GM18505 (cell line): ENCODE data around the gene RERE.
"Not testable (repeated sequence)": the region's sequence is repeated elsewhere in the genome, so short reads cannot be mapped to it uniquely, and the experiment has no call there.

Experiments
- ATAC-seq: cut with Tn5 transposase; IDR thresholded peaks from one replicate; pipeline ENCODE4 v1.9.1; 2021; ENCODE audit not compliant: unreplicated experiment
- POLR2A ChIP-seq: IDR thresholded peaks from 4 replicates; pipeline ENCODE4 v1.6.1; 2011; ENCODE audit warnings: borderline replicate concordance; ENCODE audit not compliant: insufficient read depth, insufficient read length; ENCODE audit errors: extremely low read depth

Gene RERE

DNA sequence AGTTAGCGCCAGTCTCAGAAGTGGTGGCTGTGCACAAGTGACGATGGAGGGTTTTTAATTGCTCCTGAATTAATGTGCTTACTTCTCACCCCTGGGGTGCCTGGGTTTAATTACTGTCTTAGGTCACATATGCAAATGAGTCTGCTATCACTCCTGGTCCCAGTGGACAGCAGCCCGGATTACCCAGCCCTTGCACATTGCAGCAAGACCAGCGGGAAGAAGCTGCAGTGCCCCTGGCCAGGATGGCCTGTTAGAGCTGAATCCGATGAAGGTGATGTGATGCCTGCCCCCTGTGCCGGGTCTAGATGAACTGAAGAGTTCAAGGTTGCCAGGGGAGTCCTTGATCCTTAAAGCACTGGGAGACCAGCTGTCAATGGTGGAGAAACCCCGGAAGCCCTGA lies 36.8 kb upstream of the RERE start:
- no peak for ATAC-seq
- TF ChIP-seq POLR2A: no peak

DNA sequence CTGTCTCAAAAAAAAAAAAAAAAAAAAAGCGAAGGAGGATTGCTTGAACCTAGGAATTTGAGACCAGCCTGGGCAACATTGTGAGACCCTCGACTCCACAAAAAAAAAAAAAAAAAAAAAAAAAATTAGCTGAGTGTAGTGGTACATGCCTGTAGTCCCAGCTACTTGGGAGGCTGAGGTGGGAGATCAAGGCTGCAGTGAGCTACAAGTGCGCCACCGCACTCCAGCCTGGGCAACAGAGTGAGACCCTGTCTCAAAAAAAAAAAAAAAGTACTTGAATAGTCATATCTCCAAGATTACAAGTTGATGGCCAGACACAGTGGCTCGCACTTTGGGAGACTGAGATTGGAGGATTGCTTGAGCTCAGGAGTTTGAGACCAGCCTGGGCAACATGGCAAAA lies 33.6 kb upstream of the RERE start:
- ATAC-seq: no peak
- TF ChIP-seq POLR2A: no peak

DNA sequence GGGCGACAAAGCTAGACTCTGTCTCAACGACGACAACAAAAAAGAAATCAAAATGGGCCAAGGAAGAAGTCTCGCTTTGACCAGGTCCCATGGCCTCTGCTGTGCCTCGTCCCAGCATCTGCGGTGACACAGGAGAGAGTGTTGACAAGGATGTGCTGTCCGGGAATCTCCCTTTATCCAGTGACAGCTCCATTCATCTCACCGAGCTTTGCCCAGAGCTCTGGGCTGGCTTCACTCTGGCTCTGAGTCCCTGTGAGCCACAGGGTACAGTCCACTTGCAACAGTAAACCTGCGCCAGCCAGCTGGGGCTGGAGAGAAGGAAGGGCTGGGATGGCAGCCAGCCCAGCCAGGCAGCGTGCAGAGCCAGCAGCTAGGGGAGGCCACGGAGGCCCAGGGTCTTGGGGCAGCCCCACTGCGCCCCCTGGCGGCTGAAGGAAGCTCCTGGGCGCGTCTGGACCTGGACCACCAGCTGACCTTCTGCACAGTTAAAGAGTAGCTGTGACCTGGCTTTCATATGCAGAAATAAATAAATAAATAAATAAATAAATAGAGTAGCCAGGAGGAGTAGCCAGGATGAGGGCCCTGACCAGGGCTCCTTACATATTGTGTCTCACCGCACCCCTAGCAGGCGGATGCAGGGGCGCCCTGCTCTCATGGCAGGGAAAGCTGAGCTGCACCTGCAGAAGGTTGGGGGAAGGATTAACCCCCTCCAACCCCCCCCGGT lies 31.4 kb upstream of the RERE start:
- TF ChIP-seq POLR2A: no peak
- ATAC-seq: peak; percentile 77

DNA sequence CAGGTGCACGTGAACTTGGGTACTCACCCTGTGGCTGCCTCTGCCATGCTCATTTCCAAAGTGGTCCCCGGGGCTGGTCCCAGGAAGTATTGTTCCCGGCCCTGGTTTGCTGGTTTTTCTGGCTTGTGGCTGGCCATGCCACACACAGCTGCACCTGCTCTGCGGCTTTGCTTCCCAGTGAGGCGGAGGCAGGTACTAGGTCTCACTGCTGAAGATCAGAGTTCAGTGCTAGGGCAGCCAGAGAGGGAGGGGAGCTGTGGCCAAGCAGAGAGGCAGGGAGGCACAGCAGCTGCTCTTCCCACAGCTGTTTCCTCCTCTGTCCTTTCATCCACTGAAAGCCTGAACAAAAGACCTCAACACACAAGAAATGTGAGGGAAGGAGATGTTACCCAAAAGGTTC lies 30.6 kb upstream of the RERE start:
- ATAC-seq: no peak
- TF ChIP-seq POLR2A: no peak

DNA sequence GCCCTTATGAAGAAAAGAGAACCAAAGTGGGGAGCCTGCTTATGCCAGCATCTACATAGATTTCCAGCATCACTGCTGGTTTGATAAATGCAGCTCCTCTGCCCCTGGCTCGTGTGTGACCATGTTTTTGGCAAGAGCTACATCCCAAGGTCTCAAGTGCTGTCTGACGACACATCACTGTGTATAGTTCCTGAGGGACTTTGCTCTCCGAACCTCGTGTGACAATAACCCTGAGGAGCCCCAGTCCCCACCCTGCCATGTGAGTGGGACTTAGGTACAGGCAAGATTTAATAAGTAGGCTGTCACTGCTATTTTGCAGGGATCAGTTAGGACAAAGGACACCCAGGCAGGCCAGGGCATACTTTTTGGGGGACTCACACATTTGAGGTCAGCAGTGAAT lies 28.8 kb upstream of the RERE start:
- no peak for TF ChIP-seq POLR2A
- no peak for ATAC-seq

DNA sequence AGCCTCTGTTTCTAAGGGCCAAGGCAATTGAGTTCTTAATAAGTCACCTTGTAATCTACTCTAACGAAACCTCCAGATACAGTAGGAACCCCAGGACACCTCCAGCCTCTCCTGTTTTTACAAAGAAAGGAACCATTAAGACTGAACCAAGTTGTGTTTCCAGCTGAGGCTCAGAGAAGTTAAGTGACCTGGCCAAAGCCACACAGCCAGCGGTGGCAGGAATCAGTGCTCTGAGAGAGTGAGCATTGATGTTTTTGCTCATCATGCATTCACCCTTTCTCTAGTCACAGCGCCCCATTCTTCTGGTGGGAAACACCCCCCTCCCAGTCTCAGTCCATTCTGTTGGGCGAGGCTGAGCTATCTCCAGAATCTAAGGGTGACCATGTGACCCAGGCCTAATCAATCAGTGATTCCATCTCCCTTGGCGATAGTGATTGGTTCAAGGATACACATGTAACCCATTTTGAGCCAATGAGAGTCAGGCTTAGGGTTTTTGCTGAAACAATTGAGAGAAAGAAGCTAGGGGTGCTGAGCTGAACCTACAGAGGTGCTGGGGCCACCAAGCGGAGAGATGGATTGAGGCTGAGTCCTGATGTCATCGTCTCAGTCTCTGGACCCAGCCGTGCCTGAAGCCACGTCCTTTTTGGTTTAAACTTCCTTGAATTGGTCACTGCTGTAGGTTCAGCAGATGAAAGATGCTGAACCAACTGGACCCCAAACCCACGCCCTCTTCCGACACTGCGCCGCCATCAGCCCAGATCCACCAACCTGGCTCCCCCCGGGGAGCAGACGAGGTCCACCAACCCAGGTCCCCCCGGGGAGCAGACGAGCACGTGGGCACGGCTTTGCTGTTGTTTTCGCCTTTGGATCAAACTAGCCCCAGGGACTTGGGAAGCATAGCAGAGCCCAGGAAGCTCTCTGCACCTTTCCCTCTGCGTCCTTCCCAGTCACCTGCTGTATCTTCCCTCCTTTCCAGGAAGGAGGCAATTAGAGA lies 28.0 kb upstream of the RERE start:
- ATAC-seq: no peak
- no peak for TF ChIP-seq POLR2A

DNA sequence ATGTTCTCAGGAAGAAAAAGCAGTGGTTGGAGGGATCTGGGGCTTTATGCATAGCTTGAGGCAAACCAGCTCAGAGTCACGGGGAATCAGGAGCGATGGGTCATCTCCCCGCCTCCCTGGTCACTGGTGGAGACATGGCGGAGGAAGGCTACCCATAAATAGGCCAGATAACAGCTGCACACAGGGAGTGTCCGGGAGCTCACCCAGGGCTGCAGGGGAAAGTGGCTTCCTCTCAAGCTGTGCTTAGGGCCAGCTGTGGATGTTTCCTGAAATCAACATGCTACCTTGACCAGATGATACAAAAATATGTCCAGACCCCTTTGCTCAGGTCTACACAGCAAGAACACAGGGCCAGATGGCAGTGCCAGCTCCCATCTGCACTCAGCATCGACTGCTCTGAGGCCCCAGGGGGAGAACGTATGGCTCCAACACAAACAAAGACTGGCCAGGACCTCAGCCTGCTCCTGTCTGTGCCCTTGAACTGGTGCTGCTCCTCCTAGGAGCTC lies 27.1 kb upstream of the RERE start:
- ATAC-seq: no peak
- no peak for TF ChIP-seq POLR2A

DNA sequence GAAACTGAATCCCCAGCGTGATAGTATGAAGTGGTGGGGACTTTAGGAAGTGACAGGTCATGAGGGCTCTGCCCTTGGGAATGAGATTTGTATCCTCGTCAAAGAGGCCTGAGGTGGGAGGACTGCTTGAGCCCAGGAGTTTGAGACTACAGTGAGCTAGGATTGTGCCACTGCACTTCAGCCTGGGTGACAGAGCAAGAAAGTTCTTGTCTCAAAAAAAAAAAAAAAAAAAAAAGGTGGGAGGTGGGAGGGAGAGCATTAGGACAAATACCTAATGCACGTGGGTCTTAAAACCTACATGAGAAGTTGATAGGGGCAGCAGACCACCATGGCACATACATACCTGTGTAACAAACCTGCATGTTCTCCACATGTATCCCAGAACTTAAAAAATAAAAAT lies 24.0 kb upstream of the RERE start:
- no peak for ATAC-seq
- no peak for TF ChIP-seq POLR2A

DNA sequence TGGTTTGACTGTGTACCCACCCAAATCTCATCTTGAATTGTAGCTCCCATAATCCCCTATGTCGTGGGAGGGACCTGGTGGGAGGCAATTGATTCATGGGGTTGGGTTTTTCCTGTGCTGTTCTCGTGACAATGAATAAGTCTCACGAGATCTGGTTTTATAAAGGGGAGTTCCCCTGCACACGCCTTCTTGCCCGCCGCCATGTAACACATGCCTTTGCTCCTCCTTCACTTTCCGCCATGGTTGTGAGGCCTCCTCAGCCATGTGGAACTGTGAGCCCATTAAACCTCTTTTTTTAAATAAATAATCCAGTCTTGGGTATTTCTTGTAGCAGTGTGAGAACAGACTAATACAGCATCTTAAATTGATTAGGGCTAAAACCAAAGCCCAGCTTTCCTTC lies 22.6 kb upstream of the RERE start:
- ATAC-seq: no peak
- TF ChIP-seq POLR2A: no peak

DNA sequence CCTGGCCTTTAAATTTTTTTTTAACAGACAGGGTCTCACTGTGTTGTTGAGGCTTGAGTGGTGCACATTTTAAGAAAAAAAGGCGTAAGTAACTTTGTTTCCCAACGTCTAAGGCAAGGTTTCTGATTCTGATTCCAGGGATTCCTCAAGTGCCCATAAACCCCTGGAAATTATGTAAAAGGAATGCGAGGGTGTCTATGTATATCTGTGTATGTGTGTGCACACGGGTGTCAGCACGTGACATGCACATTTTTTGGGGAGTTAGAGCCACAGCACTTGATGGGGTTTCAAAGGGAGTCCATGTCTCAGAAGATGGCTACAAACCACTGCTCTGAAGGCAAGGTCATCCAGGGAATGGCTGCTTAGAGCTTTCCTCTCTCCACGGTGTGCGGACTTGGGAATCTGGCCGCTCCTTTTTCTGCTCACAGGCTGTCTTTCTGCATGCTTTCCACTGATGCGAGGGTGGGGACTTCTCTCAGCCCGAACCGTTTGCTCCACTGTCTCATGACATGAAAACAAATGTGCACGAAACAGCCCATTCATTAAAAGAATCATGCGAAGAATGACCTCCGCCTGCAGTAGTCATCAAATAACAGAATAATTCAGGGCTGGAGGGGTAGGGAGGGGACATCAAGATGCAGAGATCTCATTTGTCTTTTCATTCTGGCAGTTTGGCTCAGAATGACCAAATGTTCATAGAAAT lies 18.7 kb upstream of the RERE start:
- ATAC-seq: no peak
- TF ChIP-seq POLR2A: no peak

DNA sequence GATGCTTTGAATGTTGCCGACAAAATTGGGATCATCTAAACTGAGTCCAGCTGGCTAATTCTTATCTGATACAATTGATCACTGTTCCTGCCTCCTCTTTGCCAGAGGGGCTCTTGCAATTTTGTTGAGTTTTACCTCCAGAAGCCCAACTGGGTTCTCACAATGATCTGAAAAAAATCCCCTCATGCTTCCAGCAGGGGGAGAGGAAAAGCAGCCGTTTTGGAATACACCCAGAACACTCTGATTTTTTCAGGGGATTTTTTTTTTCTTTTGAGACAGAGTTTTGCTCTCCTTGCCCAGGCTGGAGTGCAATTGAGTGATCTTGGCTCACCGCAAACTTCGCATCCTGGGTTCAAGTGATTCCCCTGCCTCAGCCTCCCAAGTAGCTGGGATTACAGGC lies 13.9 kb upstream of the RERE start:
- TF ChIP-seq POLR2A: no peak
- no peak for ATAC-seq

DNA sequence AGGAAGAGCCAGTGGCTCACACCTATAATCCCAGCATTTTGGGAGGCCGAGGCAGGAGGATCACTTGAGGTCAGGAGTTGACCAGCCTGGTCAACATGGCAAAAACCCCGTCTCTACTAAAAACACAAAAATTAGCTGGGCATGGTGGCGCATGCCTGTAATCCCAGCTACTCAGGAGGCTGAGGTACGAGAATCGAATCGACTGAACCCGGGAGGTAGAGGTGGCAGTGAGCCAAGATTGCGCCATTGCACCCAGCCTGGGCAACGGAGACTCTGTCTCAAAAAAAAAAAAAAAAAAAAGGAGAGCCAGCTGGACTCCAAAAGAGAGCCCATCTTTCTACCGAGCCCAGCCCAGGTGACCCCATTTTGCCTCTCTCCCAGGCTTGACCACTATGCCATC lies 13.3 kb upstream of the RERE start:
- ATAC-seq: not testable (repeated sequence)

DNA sequence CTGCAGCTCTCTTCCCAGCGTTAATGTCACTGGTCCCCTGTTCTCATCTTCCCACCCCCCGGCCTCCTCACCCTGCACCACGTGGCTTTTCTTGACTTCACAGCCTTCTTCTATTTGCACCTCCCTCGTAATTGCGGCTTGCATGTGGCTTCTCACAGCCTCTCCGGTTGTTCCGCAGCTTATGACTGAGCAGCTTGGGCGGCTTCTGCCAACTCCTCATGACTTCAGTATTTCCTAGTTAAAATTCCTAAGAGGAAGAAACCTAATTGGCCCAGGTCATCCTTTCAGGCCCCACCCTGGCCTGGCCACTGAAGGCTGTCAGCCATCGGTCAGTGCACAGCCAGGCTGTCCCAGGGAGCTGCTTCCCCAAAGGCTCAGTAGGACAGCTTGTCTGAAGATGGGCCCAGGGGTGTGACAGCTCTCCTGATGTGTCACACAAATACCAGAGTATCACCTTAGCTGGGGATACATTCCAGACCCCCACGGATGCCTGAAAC lies 8.6 kb upstream of the RERE start:
- TF ChIP-seq POLR2A: no peak
- no peak for ATAC-seq

DNA sequence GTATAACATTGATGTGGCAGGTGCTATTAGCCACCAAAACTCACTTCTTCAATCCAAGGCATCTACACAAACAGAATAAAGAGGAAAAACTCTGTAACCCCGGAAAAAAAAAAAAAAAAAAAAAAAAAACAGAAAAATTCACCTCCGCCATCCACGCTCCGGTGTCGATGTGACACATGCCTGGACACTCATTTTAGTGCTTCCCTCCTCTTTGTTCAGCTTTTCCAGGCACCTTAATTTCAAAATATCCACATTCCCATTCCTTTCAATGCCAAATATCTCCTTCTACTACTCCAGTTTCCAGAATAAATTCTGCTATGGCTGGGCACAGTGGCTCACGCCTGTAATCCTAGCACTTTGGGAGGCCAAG lies 5.8 kb upstream of the RERE start:
- ATAC-seq: no peak

More for the DNA sequence above, 5.8 kb upstream of the RERE start:
- no peak for TF ChIP-seq POLR2A
